ENCODE data around the gene SCAF11. TPM values are rescaled to one million over a fixed set of nuclear protein-coding genes. Genes with fewer than 3 reads are reported as not detected.
"Not testable (repeated sequence)": the region's sequence is repeated elsewhere in the genome, so short reads cannot be mapped to it uniquely, and the experiment has no call there.

SCAF11 gene
- total and polyA plus RNA-seq, 10 of the 15 experiments (the other 5 are each of a cell fraction or from before 2014, with no cell fraction given), result 42.0 to 153 (median 100) TPM

DNA sequence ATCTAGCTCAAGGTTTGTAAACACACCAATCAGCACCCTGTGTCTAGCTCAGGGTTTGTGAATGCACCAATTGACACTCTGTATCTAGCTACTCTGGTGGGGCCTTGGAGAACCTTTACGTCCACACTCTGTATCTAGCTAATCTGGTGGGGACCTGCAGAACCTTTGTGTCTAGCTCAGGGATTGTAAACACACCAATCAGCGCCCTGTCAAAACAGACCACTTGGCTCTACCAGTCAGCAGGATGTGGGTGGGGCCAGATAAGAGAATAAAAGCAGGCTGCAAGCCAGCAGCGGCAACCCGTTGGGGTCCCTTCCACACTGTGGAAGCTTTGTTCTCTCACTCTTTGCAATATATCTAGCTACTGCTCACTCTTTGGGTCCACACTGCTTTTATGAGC is 28.3 kb upstream of the SCAF11 start:
- H3K4me2 ChIP-seq (ENCODE audit: control insufficient read depth, insufficient read depth); H3K4me1 ChIP-seq (ENCODE audit: control insufficient read depth, insufficient read depth, low read length); H4K20me1 ChIP-seq (ENCODE audit: control insufficient read depth, insufficient read depth); H3K27me3 ChIP-seq (replicated peaks in 1 of 2; ENCODE audit: control insufficient read depth in 2 of 2, insufficient read depth in 2 of 2, low read length in 1 of 2); FAIRE-seq; RAD21 ChIA-PET (ENCODE audit: unreplicated experiment); DNase-seq (ENCODE audit: low read depth, low spot score); BruUV-seq (replicated peaks); intact Hi-C loops (cut with micrococcal nuclease; ENCODE audit: unreplicated experiment); H3K4me3 ChIP-seq; H3K36me3 ChIP-seq (ENCODE audit: control insufficient read depth in 2 of 2, insufficient read depth in 2 of 2, low read length in 1 of 2); in situ Hi-C loops (cut with MboI); H3K27ac ChIP-seq (ENCODE audit: control insufficient read depth, insufficient read depth); H2AFZ ChIP-seq (ENCODE audit: control insufficient read depth, low read depth, low read length); H3K9me3 ChIP-seq (replicated peaks; ENCODE audit: control insufficient read depth, insufficient read depth, low read length); H3K9ac ChIP-seq (ENCODE audit: control insufficient read depth, insufficient read depth, low read length); POLR2A ChIA-PET; ATAC-seq; CTCF ChIA-PET; H3K79me2 ChIP-seq (ENCODE audit: control insufficient read depth, insufficient read depth, low read length): not testable (repeated sequence)
- SMC1A ChIA-PET (ENCODE audit: uncharacterized antibody, unreplicated experiment), result interaction anchor here (0.6 kb wide), 1 partner anchor 326 kb away, joined by 3 read pairs; no protein-coding TSS in a partner anchor
- whole genome bisulfite sequencing (ENCODE audit: insufficient coverage, insufficient replicate concordance, low lambda C conversion rate, missing lambda C conversion rate), result 65% methylated on average over 4 of the region's 4 CpGs

DNA sequence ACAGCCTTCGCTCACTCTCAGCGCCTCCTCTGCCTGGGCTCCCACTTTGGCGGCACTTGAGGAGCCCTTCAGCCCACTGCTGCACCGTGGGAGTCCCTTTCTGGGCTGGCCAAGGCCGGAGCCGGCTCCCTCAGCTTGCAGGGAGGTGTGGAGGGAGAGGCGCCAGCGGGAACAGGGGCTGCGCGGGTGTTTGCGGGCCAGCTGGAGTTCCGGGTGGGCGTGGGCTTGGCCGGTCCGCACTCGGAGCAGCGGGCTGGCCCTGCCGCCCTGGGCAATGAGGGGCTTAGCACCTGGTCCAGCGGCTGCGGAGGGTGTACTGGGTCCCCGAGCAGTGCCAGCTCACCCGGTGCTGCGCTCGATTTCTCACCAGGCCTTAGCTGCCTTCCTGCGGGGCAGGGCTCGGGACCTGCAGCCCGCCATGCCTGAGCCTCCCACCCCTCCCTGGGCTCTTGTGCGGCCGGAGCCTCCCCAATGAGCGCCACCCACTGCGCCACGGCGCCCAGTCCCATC is 27.5 kb upstream of the SCAF11 start:
- BruUV-seq (replicated peaks); POLR2A ChIA-PET; H3K9me3 ChIP-seq (replicated peaks; ENCODE audit: control insufficient read depth, insufficient read depth, low read length); H3K36me3 ChIP-seq (ENCODE audit: control insufficient read depth in 2 of 2, insufficient read depth in 2 of 2, low read length in 1 of 2); H2AFZ ChIP-seq (ENCODE audit: control insufficient read depth, low read depth, low read length); intact Hi-C loops (cut with micrococcal nuclease; ENCODE audit: unreplicated experiment); RAD21 ChIA-PET (ENCODE audit: unreplicated experiment); FAIRE-seq; H3K4me3 ChIP-seq; H3K27me3 ChIP-seq (replicated peaks in 1 of 2; ENCODE audit: control insufficient read depth in 2 of 2, insufficient read depth in 2 of 2, low read length in 1 of 2); ATAC-seq; H4K20me1 ChIP-seq (ENCODE audit: control insufficient read depth, insufficient read depth); in situ Hi-C loops (cut with MboI); DNase-seq (ENCODE audit: low read depth, low spot score); H3K9ac ChIP-seq (ENCODE audit: control insufficient read depth, insufficient read depth, low read length); H3K4me2 ChIP-seq (ENCODE audit: control insufficient read depth, insufficient read depth); H3K4me1 ChIP-seq (ENCODE audit: control insufficient read depth, insufficient read depth, low read length); H3K27ac ChIP-seq (ENCODE audit: control insufficient read depth, insufficient read depth); H3K79me2 ChIP-seq (ENCODE audit: control insufficient read depth, insufficient read depth, low read length): not testable (repeated sequence)
- ChIA-PET SMC1A (ENCODE audit: uncharacterized antibody, unreplicated experiment) (interaction anchor here (0.6 kb wide), 1 partner anchor 325 kb away, joined by 3 read pairs; no protein-coding TSS in a partner anchor), CTCF (interaction anchor here (0.6 kb wide), 1 partner anchor 867 kb away, joined by 5 read pairs; no protein-coding TSS in a partner anchor)
- 85% methylated on average over 32 of the region's 33 CpGs for WGBS (ENCODE audit: insufficient coverage, insufficient replicate concordance, low lambda C conversion rate, missing lambda C conversion rate)
